ENCODE results near the gene OR2B6.

Gene OR2B6

DNA sequence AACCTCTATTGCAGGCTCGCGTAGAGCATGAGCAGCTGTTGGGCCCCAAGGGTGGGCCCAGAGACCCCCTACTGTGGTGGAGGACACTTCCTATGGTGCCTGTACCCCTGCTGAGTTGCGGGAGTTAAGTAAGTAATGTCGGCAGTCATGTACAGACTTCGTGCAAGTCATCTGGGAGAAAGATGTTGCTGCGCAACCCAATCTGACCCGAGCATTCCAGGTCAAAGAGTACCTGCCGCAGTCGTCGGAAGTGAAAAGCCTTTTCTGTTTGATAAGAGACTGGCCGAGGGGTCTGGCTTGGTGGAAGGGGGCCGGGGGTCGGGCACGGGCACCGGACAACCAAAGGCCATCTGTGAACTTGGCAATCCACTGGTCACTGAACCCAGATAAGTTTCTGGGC lies 44.3 kb downstream of the OR2B6 start:
- no peak for DNase-seq

DNA sequence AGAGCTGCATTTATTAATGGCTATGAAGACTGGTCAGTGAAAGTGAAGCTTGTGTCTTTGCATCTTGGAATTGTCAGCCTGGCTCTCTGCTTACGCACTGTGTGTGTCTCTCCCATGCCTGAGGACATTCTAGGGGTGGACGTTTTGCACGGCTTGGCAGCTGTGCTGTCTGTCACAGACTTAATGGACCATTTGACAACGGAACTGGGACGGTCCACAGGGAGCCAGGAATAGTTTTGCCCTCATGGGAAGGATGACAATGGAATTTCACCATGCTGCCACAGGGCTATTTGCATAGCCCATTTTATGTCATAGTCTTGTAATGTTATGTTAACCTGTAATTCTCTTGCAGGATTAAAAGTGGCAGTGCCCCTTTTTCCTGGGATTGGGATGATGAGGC lies 44.7 kb downstream of the OR2B6 start:
- DNase-seq: no peak

DNA sequence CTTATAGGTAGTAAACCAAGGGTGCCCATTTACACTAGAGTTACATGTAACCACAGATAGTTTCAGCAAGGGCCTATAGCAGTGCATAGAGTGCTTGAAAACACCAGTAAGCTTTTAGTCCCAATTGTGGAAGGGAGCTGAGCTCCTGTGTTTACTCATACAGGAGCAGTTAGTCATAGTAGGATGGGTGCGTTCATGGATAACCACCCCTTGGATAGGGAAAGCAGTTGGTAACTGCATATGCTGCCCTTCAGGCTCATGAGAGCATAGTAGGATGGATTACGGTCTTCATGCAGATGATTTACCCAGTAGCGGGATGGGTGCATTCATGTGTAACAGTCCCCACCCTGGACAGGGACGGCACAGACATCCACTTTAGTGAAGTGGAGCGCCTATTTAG lies 45.1 kb downstream of the OR2B6 start:
- no peak for DNase-seq

GRCh38 chr6:28003059-28003458 lies 46.0 kb downstream of the OR2B6 start:
- no peak for DNase-seq

- DNase-seq: no peak
Observed at GRCh38 chr6:28003661-28004060, 46.6 kb downstream of the OR2B6 start.

DNA sequence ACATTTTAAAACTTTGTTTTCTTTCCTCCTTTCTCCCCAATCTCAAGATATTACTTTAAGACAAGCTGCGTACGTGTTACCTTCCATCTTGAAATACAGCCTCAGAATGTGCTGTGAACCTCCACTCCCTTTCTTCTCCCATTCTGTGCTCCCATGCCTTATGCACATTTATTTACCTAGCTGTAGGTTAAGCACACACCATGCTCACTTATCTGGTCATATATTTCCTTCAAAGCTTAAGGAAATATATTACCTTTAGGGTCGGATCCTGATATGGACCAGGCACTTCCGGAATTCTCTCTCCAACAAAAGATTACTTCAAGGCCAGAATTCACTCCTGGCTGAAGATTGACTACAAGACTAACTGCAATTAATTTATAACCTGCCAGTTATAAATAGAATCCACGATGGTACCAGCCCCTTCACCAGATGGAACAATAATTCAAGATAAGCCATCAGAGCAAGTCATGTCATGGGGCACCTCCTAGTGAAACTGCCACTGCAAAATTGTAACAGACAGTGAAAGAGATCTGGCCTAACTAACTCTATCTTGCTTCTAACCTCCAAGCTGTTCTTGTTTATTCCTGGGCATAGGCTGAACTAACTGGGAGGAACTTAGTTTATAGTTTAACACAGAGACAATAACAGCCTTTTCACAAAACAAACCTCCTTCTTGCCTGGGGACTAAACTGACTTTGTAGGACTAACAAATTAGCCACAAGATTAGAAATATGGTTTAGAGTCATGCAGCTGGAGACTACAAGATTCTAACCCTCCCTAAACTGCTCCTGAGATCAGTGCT lies 47.5 kb downstream of the OR2B6 start:
- no peak for DNase-seq

DNA sequence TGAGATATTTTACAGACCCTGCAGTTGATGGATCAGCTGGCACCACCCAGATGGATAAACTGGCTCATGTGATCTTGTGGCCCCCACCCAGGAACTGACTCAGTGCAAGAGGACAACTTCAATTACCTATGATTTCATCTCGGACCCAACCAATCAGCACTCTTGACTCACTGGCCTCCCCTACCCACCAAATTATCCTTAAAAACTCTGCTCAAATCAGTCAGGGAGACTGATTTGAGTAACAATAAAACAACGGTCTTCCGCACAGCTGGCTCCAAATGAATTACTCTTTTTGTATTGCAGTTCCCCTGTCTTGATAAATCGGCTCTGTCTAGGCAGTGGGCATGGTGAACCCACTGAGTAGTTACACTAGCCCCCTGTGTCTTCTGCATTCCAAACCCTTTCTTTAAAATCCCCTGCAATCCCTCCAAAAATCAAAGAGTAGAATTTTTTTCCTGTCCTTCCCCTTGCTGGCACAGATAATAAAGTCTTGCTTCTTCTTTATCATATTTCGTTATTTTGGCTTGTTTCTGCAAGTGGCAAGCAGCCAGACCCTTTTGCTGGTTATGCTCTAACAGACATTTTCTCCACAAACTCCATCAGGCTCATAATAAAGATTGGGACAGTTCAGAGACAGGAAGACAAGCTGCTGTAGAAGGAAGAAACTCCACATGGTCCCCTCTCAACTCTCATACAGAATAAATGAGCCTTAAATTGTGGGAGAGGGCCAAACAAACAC lies 48.3 kb downstream of the OR2B6 start:
- DNase-seq: no peak

- no peak for DNase-seq
Observed at GRCh38 chr6:28005975-28006374, 48.9 kb downstream of the OR2B6 start.

Data from activated CD4-positive, alpha-beta T cell treated with anti-CD3 and anti-CD28 coated beads for 1 hour (primary cell).